Endothelial cell of umbilical vein (primary cell): ENCODE results near the gene MITF.

Source experiments
- CTCF ChIP-seq, 2 donors: IDR thresholded peaks; 1 replicate in 1 of 2; 2 replicates in 1 of 2; pipeline ENCODE4 v1.5.1; 2011; ENCODE audit warnings: low read length in 2 of 2, mild to moderate bottlenecking in 2 of 2, moderate library complexity in 2 of 2, control low read depth in 1 of 2, inconsistent platforms in 1 of 2, low read depth in 1 of 2; ENCODE audit not compliant: insufficient read depth in 1 of 2; ENCODE audit errors: extremely low read depth in 1 of 2
- EZH2 ChIP-seq: IDR thresholded peaks from 2 replicates; pipeline ENCODE4 v1.6.1; 2012; ENCODE audit warnings: borderline replicate concordance, low read depth, mild to moderate bottlenecking, moderate library complexity, low read length, inconsistent platforms; ENCODE audit not compliant: severe bottlenecking
- FOS ChIP-seq: IDR thresholded peaks from 2 replicates; pipeline ENCODE4 v1.6.1; 2011; ENCODE audit warnings: mild to moderate bottlenecking, low read length, moderate library complexity, borderline replicate concordance; ENCODE audit not compliant: insufficient read depth
- GATA2 ChIP-seq: IDR thresholded peaks from 2 replicates; pipeline ENCODE4 v1.7.0; 2011; ENCODE audit warnings: low read depth, mild to moderate bottlenecking, moderate library complexity, mixed read lengths, low read length; ENCODE audit not compliant: insufficient read length, insufficient read depth
- JUN ChIP-seq: IDR thresholded peaks from 2 replicates; pipeline ENCODE4 v1.6.1; 2011; ENCODE audit warnings: borderline replicate concordance, low read depth; ENCODE audit not compliant: insufficient read length, insufficient read depth
- MAX ChIP-seq: IDR thresholded peaks from 2 replicates; pipeline ENCODE4 v1.6.1; 2011; ENCODE audit not compliant: insufficient read depth, insufficient read length
- MYC ChIP-seq: IDR thresholded peaks from one replicate; pipeline ENCODE4 v1.6.1; 2011; ENCODE audit warnings: mild to moderate bottlenecking, low read depth, low read length
- POLR2A ChIP-seq: IDR thresholded peaks from 2 replicates; pipeline ENCODE4 v1.6.1; 2012; ENCODE audit warnings: low read depth, mild to moderate bottlenecking, control low read depth, low read length
- POLR2AphosphoS5 ChIP-seq: IDR thresholded peaks from 2 replicates; pipeline ENCODE4 v1.6.1; 2012; ENCODE audit warnings: low read depth, mild to moderate bottlenecking, control low read depth, low read length, moderate library complexity; ENCODE audit not compliant: insufficient read depth

GRCh38 chr3:70000028-70000410, 260.8 kb downstream of the MITF start:
- TF ChIP-seq CTCF (IDR thresholded peaks at IDR 0.05; ENCODE audit: extremely low read depth in 1 of 2, insufficient read depth in 1 of 2, low read depth in 1 of 2, low read length in 2 of 2) (no peak), POLR2AphosphoS5 (no peak), EZH2 (no peak), MAX (no peak), POLR2A (no peak), FOS (no peak), JUN (no peak), GATA2 (no peak), MYC (no peak)
